Activated CD8-positive, alpha-beta memory T cell treated with anti-CD3 and anti-CD28 coated beads for 1 hour (primary cell): Measurements from ENCODE around the gene DNAI1.
A peak's percentile ranks its signal among the peaks of the same experiment; 100 is the strongest.
"Not testable (repeated sequence)": the region's sequence is repeated elsewhere in the genome, so short reads cannot be mapped to it uniquely, and the experiment has no call there.

Experiments used
- DNase-seq, 2 donors: peaks; one replicate each; pipeline ENCODE4 v3.0.0-alpha.2; 2020; ENCODE audit warnings: low read depth in 1 of 2; ENCODE audit errors: extremely low read depth in 1 of 2

Gene DNAI1

GRCh38 chr9:34458013-34458958 is at the start of gene DNAI1, which contains the start of gene FAM219A:
Gene DNAI1 (plus strand): TSS chr9:34458805. CDS start chr9:34459006, 201 bp downstream.
Gene FAM219A (minus strand): TSS chr9:34458570. CDS start chr9:34458263, 307 bp downstream.
- DNase-seq: peak; percentile 96 to 98

- no peak for DNase-seq
Measured at GRCh38 chr9:34409154-34409553, 49.5 kb upstream of the DNAI1 start.

GRCh38 chr9:34412336-34412735 is 46.3 kb upstream of the DNAI1 start:
- no peak for DNase-seq

- no peak for DNase-seq
Measured at GRCh38 chr9:34413231-34413852, 45.3 kb upstream of the DNAI1 start.

- no peak for DNase-seq
Measured at GRCh38 chr9:34417734-34418133, 40.9 kb upstream of the DNAI1 start.

- DNase-seq: no peak
Measured at GRCh38 chr9:34419716-34420504, 38.7 kb upstream of the DNAI1 start.

GRCh38 chr9:34426347-34427074 is 32.1 kb upstream of the DNAI1 start:
- no peak for DNase-seq

- no peak for DNase-seq
Measured at GRCh38 chr9:34428325-34428958, 30.2 kb upstream of the DNAI1 start.

GRCh38 chr9:34430843-34431437 is 27.7 kb upstream of the DNAI1 start:
- DNase-seq: no peak

GRCh38 chr9:34431667-34432066 is 26.9 kb upstream of the DNAI1 start:
- DNase-seq: no peak

- DNase-seq: peak in 1 of 2 donors; percentile 30
Measured at GRCh38 chr9:34437006-34437925, 21.3 kb upstream of the DNAI1 start.

- not testable (repeated sequence) for DNase-seq
Measured at GRCh38 chr9:34437926-34438307, 20.7 kb upstream of the DNAI1 start.

- not testable (repeated sequence) for DNase-seq
Measured at GRCh38 chr9:34438465-34438864, 20.1 kb upstream of the DNAI1 start.

GRCh38 chr9:34440017-34440416 is 18.6 kb upstream of the DNAI1 start:
- DNase-seq: no peak

GRCh38 chr9:34442770-34443169 is 15.8 kb upstream of the DNAI1 start:
- DNase-seq: no peak

GRCh38 chr9:34443533-34443932 is 15.1 kb upstream of the DNAI1 start:
- no peak for DNase-seq

GRCh38 chr9:34443976-34444375 is 14.6 kb upstream of the DNAI1 start:
- DNase-seq: no peak

GRCh38 chr9:34446468-34446891 is 12.1 kb upstream of the DNAI1 start:
- no peak for DNase-seq

- DNase-seq: no peak
Measured at GRCh38 chr9:34446951-34447350, 11.7 kb upstream of the DNAI1 start.
